Endothelial cell of umbilical vein (primary cell): ENCODE results near the gene FBXL14. TPM values are rescaled to one million over a fixed set of nuclear protein-coding genes. Genes with fewer than 3 reads are reported as not detected.
"Not testable (repeated sequence)": the region's sequence is repeated elsewhere in the genome, so short reads cannot be mapped to it uniquely, and the experiment has no call there.

Source experiments
- BruUV-seq: library from RNA; stranded (reverse); fragments of 400-500 nt; replicated peaks from 2 replicates; lab custom pipeline; 2021; lab: Mats Ljungman, UMichigan
- CTCF ChIA-PET: fragments of 300-600, 350-600 bp; sonication (Branson Sonifier 250); formaldehyde crosslinking; loops from one replicate; lab custom pipeline; 2021; ENCODE audit warnings: antibody characterized with exemption, inconsistent platforms; lab: Charles Lee
- POLR2A ChIA-PET: fragments of 300-600, 350-600 bp; sonication (Branson Sonifier 250); formaldehyde crosslinking; loops from one replicate; lab custom pipeline; 2021; ENCODE audit warnings: antibody characterized with exemption, inconsistent platforms; lab: Charles Lee
- DNase-seq: peaks from one replicate; pipeline ENCODE4 v3.0.0-alpha.2; 2011; ENCODE audit warnings: low read depth, low spot score
- FAIRE-seq: peaks from 2 replicates; lab custom pipeline; 2011; peaks lifted over from hg19 to GRCh38; lab: Jason Lieb, UNC
- H2AFZ ChIP-seq: 2 replicates; pipeline ENCODE4 v1.6.0; 2012; ENCODE audit warnings: low read depth, low read length, control low read depth, inconsistent platforms
- H3K27ac ChIP-seq: 2 replicates; pipeline ENCODE4 v1.5.1; 2011; ENCODE audit warnings: low read depth, mild to moderate bottlenecking, control low read depth, low read length, moderate library complexity; ENCODE audit not compliant: insufficient read depth
- H3K27me3 ChIP-seq, 2 experiments: 2 replicates each; pipeline versions ENCODE4 v1.6.0 to v1.6.1; 2011; ENCODE audit warnings: low read length in 2 of 2, mixed read lengths in 1 of 2; ENCODE audit not compliant: control insufficient read depth in 2 of 2, insufficient read depth in 2 of 2
- H3K36me3 ChIP-seq, 2 experiments: 2 replicates in 1 of 2; 3 replicates in 1 of 2; pipeline ENCODE4 v1.5.1; 2011; ENCODE audit warnings: low read length in 2 of 2, mild to moderate bottlenecking in 1 of 2, moderate library complexity in 1 of 2; ENCODE audit not compliant: control insufficient read depth in 2 of 2, insufficient read depth in 2 of 2; ENCODE audit errors: extremely low read depth in 1 of 2
- H3K4me1 ChIP-seq: 3 replicates; pipeline ENCODE4 v1.5.1; 2011; ENCODE audit warnings: mild to moderate bottlenecking, low read length; ENCODE audit not compliant: control insufficient read depth, insufficient read depth; ENCODE audit errors: extremely low read depth
- H3K4me2 ChIP-seq: 2 replicates; pipeline ENCODE4 v1.6.1; 2011; ENCODE audit warnings: low read length, control low read depth, mixed read lengths; ENCODE audit not compliant: insufficient read depth
- H3K4me3 ChIP-seq, 3 experiments: fragments of 200-600 bp in 1 of 3; sonication (generic), shearing (Covaris generic) in 1 of 3; replicated peaks in 1 of 3; 2 replicates each; pipeline ENCODE4 v1.5.1; 2011 to 2016; ENCODE audit warnings: control low read depth in 3 of 3, low read length in 3 of 3, mild to moderate bottlenecking in 2 of 3, inconsistent platforms in 1 of 3, low read depth in 1 of 3, moderate library complexity in 1 of 3; ENCODE audit not compliant: insufficient read depth in 1 of 3
- H3K79me2 ChIP-seq: 2 replicates; pipeline ENCODE4 v1.6.0; 2012; ENCODE audit warnings: low read length, inconsistent platforms; ENCODE audit not compliant: control insufficient read depth, insufficient read depth
- H3K9ac ChIP-seq: replicated peaks from 2 replicates; pipeline ENCODE3; 2011; ENCODE audit warnings: low read length, control low read depth; ENCODE audit not compliant: insufficient read depth; ENCODE audit errors: extremely low read depth
- H3K9me1 ChIP-seq: replicated peaks from 3 replicates; pipeline ENCODE4 v1.6.0; 2011; ENCODE audit warnings: mild to moderate bottlenecking, low read length; ENCODE audit not compliant: control insufficient read depth, insufficient read depth; ENCODE audit errors: extremely low read depth
- H3K9me3 ChIP-seq: replicated peaks from 2 replicates; pipeline ENCODE4 v1.5.1; 2012; ENCODE audit warnings: low read length, inconsistent platforms; ENCODE audit not compliant: control insufficient read depth, insufficient read depth
- H4K20me1 ChIP-seq: replicated peaks from 2 replicates; pipeline ENCODE3; 2011; ENCODE audit warnings: mild to moderate bottlenecking, low read length; ENCODE audit not compliant: control insufficient read depth, insufficient read depth; ENCODE audit errors: extremely low read depth
- CTCF ChIP-seq, 2 donors: IDR thresholded peaks; 1 replicate in 1 of 2; 2 replicates in 1 of 2; pipeline ENCODE4 v1.5.1; 2011; ENCODE audit warnings: low read length in 2 of 2, mild to moderate bottlenecking in 2 of 2, moderate library complexity in 2 of 2, control low read depth in 1 of 2, inconsistent platforms in 1 of 2, low read depth in 1 of 2; ENCODE audit not compliant: insufficient read depth in 1 of 2; ENCODE audit errors: extremely low read depth in 1 of 2
- EZH2 ChIP-seq: IDR thresholded peaks from 2 replicates; pipeline ENCODE4 v1.6.1; 2012; ENCODE audit warnings: borderline replicate concordance, low read depth, mild to moderate bottlenecking, moderate library complexity, low read length, inconsistent platforms; ENCODE audit not compliant: severe bottlenecking
- FOS ChIP-seq: IDR thresholded peaks from 2 replicates; pipeline ENCODE4 v1.6.1; 2011; ENCODE audit warnings: mild to moderate bottlenecking, low read length, moderate library complexity, borderline replicate concordance; ENCODE audit not compliant: insufficient read depth
- GATA2 ChIP-seq: IDR thresholded peaks from 2 replicates; pipeline ENCODE4 v1.7.0; 2011; ENCODE audit warnings: low read depth, mild to moderate bottlenecking, moderate library complexity, mixed read lengths, low read length; ENCODE audit not compliant: insufficient read length, insufficient read depth
- JUN ChIP-seq: IDR thresholded peaks from 2 replicates; pipeline ENCODE4 v1.6.1; 2011; ENCODE audit warnings: borderline replicate concordance, low read depth; ENCODE audit not compliant: insufficient read length, insufficient read depth
- MYC ChIP-seq: IDR thresholded peaks from one replicate; pipeline ENCODE4 v1.6.1; 2011; ENCODE audit warnings: mild to moderate bottlenecking, low read depth, low read length
- POLR2A ChIP-seq: IDR thresholded peaks from 2 replicates; pipeline ENCODE4 v1.6.1; 2012; ENCODE audit warnings: low read depth, mild to moderate bottlenecking, control low read depth, low read length
- POLR2AphosphoS5 ChIP-seq: IDR thresholded peaks from 2 replicates; pipeline ENCODE4 v1.6.1; 2012; ENCODE audit warnings: low read depth, mild to moderate bottlenecking, control low read depth, low read length, moderate library complexity; ENCODE audit not compliant: insufficient read depth
- dilution Hi-C: fragments of 300-500 bp; cut with MboI; formaldehyde crosslinking; loops from one replicate; pipeline ENCODE4 v1.15.0; 2019; ENCODE audit warnings: low sequenced_read_pairs; ENCODE audit not compliant: extremely low pct_ligation_motif_present
- intact Hi-C: fragments of 100-400 bp; cut with micrococcal nuclease; formaldehyde crosslinking; loops from one replicate; pipeline ENCODE4 v1.10.0; 2022
- polyA plus RNA-seq, 4 experiments: library from polyadenylated mRNA; depleted of rRNA in 3 of 4; stranded (reverse) in 3 of 4; unstranded in 1 of 4; fragments of >200 nt; gene quantifications; 2 replicates each; pipeline versions ENCODE4 v1.2.1 to v1.2.3, GENCODE V29; 2011 to 2012; ENCODE audit warnings: missing spikeins in 1 of 4
- total RNA-seq: library from RNA; stranded (reverse); gene quantifications from 2 replicates; pipeline ENCODE4 v1.2.3, GENCODE V29; 2021
- TF ChIP-seq, protein P1 (sequence below): IDR thresholded peaks from 2 replicates; pipeline ENCODE4 v1.6.1; 2011; ENCODE audit not compliant: insufficient read depth, insufficient read length

Gene FBXL14
- total and polyA plus RNA-seq, 2 donors (not counting 3 experiments of a cell fraction or from before 2014, with no cell fraction given) = 11.3 to 15.7 TPM

DNA sequence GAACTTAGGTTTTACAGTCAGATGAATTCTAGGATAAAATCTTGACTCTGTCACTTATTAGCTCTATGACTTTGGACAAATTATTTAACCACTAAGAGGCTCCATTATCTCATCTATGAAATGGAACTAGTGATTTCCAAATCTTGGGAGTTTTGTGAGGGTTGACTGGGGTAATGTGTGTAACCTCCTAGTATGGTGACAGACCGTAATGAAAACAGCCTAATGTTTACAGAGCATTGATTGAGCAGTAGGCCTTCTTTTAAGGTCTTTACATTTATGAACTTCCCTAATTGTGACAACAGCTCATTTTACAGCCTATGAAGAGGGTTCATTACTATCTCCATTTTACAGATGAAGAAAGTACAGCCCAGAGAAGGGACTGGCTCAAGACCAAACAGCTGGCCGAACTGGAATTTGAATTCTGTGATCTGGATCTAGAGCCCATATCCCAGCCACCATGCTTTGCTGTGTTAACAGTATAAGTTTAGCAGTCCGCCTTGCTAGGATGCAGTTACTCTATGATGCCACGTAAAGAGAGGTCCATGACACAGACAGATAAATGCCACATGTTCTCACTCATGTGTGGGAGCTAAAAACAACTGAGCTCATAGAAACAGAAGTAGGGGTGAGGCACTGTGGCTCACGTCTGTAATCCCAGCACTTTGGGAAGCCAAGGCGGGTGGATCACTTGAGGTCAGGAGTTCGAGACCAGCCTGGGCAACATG, 9.1 kb upstream of the FBXL14 start:
- no peak overlapping the region for H3K27ac ChIP-seq
- H3K4me1 ChIP-seq = peaks cover 9% of the 10 kb centered on the region
- H3K36me3 ChIP-seq = no peaks in the 10 kb centered on the region
- CTCF ChIA-PET = interaction anchor here (2.0 to 2.2 kb wide), 2 partner anchors 21 to 485 kb away, joined by 6 to 13 read pairs; no protein-coding TSS in a partner anchor
- POLR2A ChIA-PET = no interaction called here
- TF ChIP-seq POLR2AphosphoS5 = no peak
- TF ChIP-seq GATA2 = no peak
- no peak for TF ChIP-seq JUN
- no peak for TF ChIP-seq MYC
- TF ChIP-seq CTCF (IDR thresholded peaks at IDR 0.05; ENCODE audit: extremely low read depth in 1 of 2, insufficient read depth in 1 of 2, low read depth in 1 of 2, low read length in 2 of 2) = no peak
- no peak for TF ChIP-seq POLR2A
- no peak for TF ChIP-seq FOS
- TF ChIP-seq EZH2 = no peak
- TF ChIP-seq, protein P1, sequence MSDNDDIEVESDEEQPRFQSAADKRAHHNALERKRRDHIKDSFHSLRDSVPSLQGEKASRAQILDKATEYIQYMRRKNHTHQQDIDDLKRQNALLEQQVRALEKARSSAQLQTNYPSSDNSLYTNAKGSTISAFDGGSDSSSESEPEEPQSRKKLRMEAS = no peak
- H3K9me3 ChIP-seq = no peaks in the 10 kb centered on the region
- no peak overlapping the region for H3K9ac ChIP-seq
- H3K4me3 ChIP-seq = no peak overlapping the region
- no peaks in the 10 kb centered on the region for H4K20me1 ChIP-seq
- intact Hi-C loops = no loop called here
- no peaks in the 10 kb centered on the region for H3K79me2 ChIP-seq
- dilution Hi-C loops = no loop called here
- FAIRE-seq (no peak), DNase-seq (no peak)
- no peak overlapping the region for H3K4me2 ChIP-seq
- H3K9me1 ChIP-seq = no peaks in the 10 kb centered on the region
- BruUV-seq = no TSS peak
- H2AFZ ChIP-seq = no peak overlapping the region
- H3K27me3 ChIP-seq = no peaks in the 10 kb centered on the region

GRCh38 chr12:1602706-1603105, 8.3 kb upstream of the FBXL14 start:
- H4K20me1 ChIP-seq, H2AFZ ChIP-seq, H3K4me1 ChIP-seq, H3K9me1 ChIP-seq, dilution Hi-C loops, H3K9ac ChIP-seq, H3K4me3 ChIP-seq, H3K79me2 ChIP-seq, BruUV-seq, DNase-seq, H3K4me2 ChIP-seq, POLR2A ChIA-PET, intact Hi-C loops, H3K27ac ChIP-seq, H3K27me3 ChIP-seq, FAIRE-seq, H3K9me3 ChIP-seq, H3K36me3 ChIP-seq: not testable (repeated sequence)
- CTCF ChIA-PET = interaction anchor here (2.0 to 2.2 kb wide), 2 partner anchors 20 to 484 kb away, joined by 6 to 13 read pairs; no protein-coding TSS in a partner anchor
